ENCODE data around the gene SDF2.

DNA sequence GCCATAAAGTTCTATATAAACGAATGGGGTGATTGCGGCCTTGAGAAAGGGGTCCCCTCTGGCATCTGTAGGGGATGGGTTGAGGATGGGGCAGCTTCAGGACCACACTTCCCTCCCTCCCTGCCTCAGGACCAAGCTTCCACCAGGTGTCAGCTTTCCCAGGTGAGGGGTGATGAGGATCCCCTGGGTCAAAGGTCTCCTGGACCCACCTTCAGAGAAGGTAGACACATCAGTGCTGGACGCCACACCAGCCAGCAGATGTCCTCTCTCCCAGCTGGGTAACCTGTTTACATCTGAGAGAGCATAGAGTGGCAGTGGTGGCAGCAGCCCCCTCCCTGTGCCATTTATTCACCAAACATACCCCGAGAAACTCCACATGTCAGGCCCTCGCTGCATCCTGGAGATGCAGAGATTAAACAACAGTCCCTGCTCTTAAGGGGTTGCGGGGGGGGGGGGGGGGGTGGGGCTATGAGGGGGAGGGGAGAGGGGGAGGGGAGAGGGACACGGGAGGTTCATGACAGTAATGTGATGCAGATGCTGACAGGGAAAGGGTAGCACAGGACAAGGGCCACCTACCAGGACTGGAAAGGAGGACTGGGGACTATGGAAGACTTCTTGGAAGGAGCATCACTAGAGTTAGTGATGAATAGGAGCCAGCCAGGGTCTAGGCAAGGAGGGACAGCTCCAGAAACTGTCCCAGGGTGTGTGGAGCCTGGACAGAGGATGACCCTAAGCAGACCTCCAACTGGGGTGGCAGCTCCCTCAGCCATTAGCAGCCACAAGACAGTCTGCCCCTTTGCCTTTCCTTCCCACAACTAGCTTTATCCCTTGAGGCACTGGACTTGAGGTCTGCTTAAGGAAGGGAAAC is 45.0 kb upstream of the SDF2 start:
- TF ChIP-seq, protein P1, sequence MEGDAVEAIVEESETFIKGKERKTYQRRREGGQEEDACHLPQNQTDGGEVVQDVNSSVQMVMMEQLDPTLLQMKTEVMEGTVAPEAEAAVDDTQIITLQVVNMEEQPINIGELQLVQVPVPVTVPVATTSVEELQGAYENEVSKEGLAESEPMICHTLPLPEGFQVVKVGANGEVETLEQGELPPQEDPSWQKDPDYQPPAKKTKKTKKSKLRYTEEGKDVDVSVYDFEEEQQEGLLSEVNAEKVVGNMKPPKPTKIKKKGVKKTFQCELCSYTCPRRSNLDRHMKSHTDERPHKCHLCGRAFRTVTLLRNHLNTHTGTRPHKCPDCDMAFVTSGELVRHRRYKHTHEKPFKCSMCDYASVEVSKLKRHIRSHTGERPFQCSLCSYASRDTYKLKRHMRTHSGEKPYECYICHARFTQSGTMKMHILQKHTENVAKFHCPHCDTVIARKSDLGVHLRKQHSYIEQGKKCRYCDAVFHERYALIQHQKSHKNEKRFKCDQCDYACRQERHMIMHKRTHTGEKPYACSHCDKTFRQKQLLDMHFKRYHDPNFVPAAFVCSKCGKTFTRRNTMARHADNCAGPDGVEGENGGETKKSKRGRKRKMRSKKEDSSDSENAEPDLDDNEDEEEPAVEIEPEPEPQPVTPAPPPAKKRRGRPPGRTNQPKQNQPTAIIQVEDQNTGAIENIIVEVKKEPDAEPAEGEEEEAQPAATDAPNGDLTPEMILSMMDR (IDR thresholded peaks at IDR 0.05), result no peak
- TF ChIP-seq POLR2A (IDR thresholded peaks at IDR 0.05), result no peak
